ENCODE measurements around the gene MARK3.

DNA sequence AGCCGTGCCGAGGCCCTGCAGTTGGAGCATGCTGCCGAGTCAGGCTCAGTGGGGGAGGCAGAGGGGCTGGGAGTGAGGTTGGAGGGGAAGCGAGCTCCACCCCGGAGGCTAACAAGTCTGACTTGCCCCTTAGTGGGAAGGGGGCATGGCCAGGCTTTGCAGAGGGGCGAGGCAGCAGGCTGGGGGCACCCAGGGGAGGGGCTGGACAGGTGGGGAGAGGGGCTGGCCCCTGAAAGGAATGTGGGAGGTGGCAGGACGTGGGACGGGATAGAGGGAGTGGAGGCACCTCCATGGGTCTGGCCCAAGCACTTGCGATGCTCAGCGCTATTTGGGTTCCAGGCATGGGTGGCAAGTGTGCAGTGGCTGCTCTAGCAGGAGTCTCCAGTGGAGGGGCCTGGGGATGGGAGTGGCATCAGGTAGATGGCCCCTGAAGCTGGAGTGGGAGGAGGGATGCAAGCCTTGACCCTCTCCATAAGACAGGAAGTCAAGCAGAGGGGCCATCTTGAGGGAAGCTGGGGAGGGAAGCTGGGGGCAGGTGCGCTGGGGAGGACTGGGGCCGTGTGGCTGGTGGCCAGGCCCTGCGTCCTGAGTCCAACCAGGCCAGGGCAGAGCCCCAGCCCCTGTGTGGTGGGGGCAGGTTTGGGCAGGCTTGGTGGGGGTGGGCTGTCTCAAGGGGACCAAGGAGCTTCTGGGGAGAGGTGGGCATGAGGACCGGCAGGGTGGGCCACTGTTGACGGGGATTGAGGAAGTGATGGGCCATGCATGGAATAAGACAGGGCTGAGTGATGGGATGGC, 146.4 kb downstream of the MARK3 start:
- no peak for TF ChIP-seq POLR2AphosphoS5 (IDR thresholded peaks at IDR 0.05)
- TF ChIP-seq, protein P1, sequence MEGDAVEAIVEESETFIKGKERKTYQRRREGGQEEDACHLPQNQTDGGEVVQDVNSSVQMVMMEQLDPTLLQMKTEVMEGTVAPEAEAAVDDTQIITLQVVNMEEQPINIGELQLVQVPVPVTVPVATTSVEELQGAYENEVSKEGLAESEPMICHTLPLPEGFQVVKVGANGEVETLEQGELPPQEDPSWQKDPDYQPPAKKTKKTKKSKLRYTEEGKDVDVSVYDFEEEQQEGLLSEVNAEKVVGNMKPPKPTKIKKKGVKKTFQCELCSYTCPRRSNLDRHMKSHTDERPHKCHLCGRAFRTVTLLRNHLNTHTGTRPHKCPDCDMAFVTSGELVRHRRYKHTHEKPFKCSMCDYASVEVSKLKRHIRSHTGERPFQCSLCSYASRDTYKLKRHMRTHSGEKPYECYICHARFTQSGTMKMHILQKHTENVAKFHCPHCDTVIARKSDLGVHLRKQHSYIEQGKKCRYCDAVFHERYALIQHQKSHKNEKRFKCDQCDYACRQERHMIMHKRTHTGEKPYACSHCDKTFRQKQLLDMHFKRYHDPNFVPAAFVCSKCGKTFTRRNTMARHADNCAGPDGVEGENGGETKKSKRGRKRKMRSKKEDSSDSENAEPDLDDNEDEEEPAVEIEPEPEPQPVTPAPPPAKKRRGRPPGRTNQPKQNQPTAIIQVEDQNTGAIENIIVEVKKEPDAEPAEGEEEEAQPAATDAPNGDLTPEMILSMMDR (IDR thresholded peaks at IDR 0.05) = no peak
